HG03108 (cell line): ENCODE data around the gene LGI4.

ENCODE experiments used
- ATAC-seq: cut with Tn5 transposase; IDR thresholded peaks from one replicate; pipeline ENCODE4 v1.9.1; 2021; ENCODE audit warnings: moderate library complexity; ENCODE audit not compliant: unreplicated experiment

The LGI4 gene

GRCh38 chr19:35134601-35135242, at the start of gene LGI4:
Gene LGI4, minus strand, starts transcription at chr19:35135059. Its CDS starts 379 bp downstream, at chr19:35134680.
- ATAC-seq = no peak

GRCh38 chr19:35184267-35184666, 49.4 kb upstream of the LGI4 start:
- no peak for ATAC-seq

GRCh38 chr19:35181387-35181786, 46.5 kb upstream of the LGI4 start:
- ATAC-seq = no peak

GRCh38 chr19:35179830-35180229, 45.0 kb upstream of the LGI4 start:
- ATAC-seq = no peak

GRCh38 chr19:35178701-35179100, 43.8 kb upstream of the LGI4 start:
- ATAC-seq = no peak

GRCh38 chr19:35177377-35178274, 42.8 kb upstream of the LGI4 start:
- no peak for ATAC-seq

- no peak for ATAC-seq
These were observed 41.3 kb upstream of the LGI4 start for GRCh38 chr19:35176181-35176570.

- no peak for ATAC-seq
These were observed 39.4 kb upstream of the LGI4 start for GRCh38 chr19:35174226-35174625.

- ATAC-seq = no peak
These were observed 36.9 kb upstream of the LGI4 start for GRCh38 chr19:35171730-35172129.

GRCh38 chr19:35170359-35171061, 35.7 kb upstream of the LGI4 start:
- no peak for ATAC-seq

- ATAC-seq = no peak
These were observed 34.5 kb upstream of the LGI4 start for GRCh38 chr19:35169221-35169995.

- ATAC-seq = no peak
These were observed 33.3 kb upstream of the LGI4 start for GRCh38 chr19:35168196-35168595.

GRCh38 chr19:35167251-35168119, 32.6 kb upstream of the LGI4 start:
- no peak for ATAC-seq

GRCh38 chr19:35166100-35167063, 31.5 kb upstream of the LGI4 start:
- ATAC-seq = no peak

GRCh38 chr19:35165200-35166058, 30.6 kb upstream of the LGI4 start:
- ATAC-seq = no peak

GRCh38 chr19:35164418-35164817, 29.6 kb upstream of the LGI4 start:
- ATAC-seq = no peak

- ATAC-seq = no peak
These were observed 27.8 kb upstream of the LGI4 start for GRCh38 chr19:35162471-35163326.
